OCI-LY3 (cell line): ENCODE measurements around the gene TBRG4.

Experiments
- CTCF ChIP-seq: fragments of 200-600, 300-600 bp; sonication (generic); IDR thresholded peaks from 2 replicates; pipeline ENCODE4 v1.5.1; 2014; ENCODE audit warnings: antibody characterized with exemption, low read length, low read depth
- EZH2phosphoT487 ChIP-seq: fragments of 200-600 bp; shearing (Covaris generic); IDR thresholded peaks from 2 replicates; pipeline ENCODE4 v1.6.1; 2018; ENCODE audit warnings: antibody characterized with exemption, mixed run types, low read depth

GRCh38 chr7:45118292-45118691 lies 6.8 kb upstream of the TBRG4 start:
- TF ChIP-seq CTCF (no peak), EZH2phosphoT487 (no peak)
